ENCODE measurements around the gene CARS1. TPM values are rescaled to one million over a fixed set of nuclear protein-coding genes. Genes with fewer than 3 reads are reported as not detected.
A peak's percentile ranks its signal among the peaks of the same experiment; 100 is the strongest.

CARS1 gene
- polyA plus RNA-seq, 1 of the 3 experiments (the other 2 are of a cell fraction): 52.1 TPM

- no peaks in the 10 kb centered on the region for H3K4me1 ChIP-seq (ENCODE audit: control insufficient read depth in 1 of 2, insufficient read depth in 2 of 2, low read depth in 1 of 2, low read length in 1 of 2)
- H3F3A ChIP-seq (replicated peaks; ENCODE audit: insufficient read depth): no peaks in the 10 kb centered on the region
- H3K4me2 ChIP-seq: no peak overlapping the region
- no peak for DNase-seq
- ChIA-PET POLR2A (no interaction called here), CTCF (interaction anchor here (1.1 to 1.4 kb wide), 2 partner anchors 11 to 114 kb away, joined by 3 to 9 read pairs; no protein-coding TSS in a partner anchor)
- peaks cover 0 to 7% of the 10 kb centered on the region in 2 experiments for H3K36me3 ChIP-seq (replicated peaks in 1 of 2; ENCODE audit: control insufficient read depth in 1 of 2, insufficient read depth in 2 of 2, low read length in 1 of 2)
- H3K27me3 ChIP-seq (ENCODE audit: insufficient read depth): no peaks in the 10 kb centered on the region
- TF ChIP-seq NFIC (IDR thresholded peaks at IDR 0.05; ENCODE audit: borderline replicate concordance): no peak
- no peak for TF ChIP-seq TEAD4 (IDR thresholded peaks at IDR 0.05; ENCODE audit: borderline replicate concordance, insufficient read depth)
- TF ChIP-seq USF1 (IDR thresholded peaks at IDR 0.05; ENCODE audit: borderline replicate concordance, low read depth): no peak
- no peak for TF ChIP-seq FOXM1 (IDR thresholded peaks at IDR 0.05; ENCODE audit: low read depth)
- TF ChIP-seq RXRA (IDR thresholded peaks at IDR 0.05; ENCODE audit: borderline replicate concordance, low read depth): no peak
- TF ChIP-seq REST (IDR thresholded peaks at IDR 0.05; ENCODE audit: low read depth, low read length): no peak
- no peak for TF ChIP-seq GATA2 (CRISPR knock-in tag; IDR thresholded peaks at IDR 0.05)
- TF ChIP-seq TCF12 (IDR thresholded peaks at IDR 0.05): no peak
- no peak for TF ChIP-seq SMC3 (IDR thresholded peaks at IDR 0.05; ENCODE audit: low read depth, low read length)
- no peak for TF ChIP-seq FOXJ3 (CRISPR knock-in tag; IDR thresholded peaks at IDR 0.05)
- H3K9ac ChIP-seq: no peak overlapping the region
- no peaks in the 10 kb centered on the region for H3K9me3 ChIP-seq
- 100% methylated on average over 1 of the region's 5 CpGs for WGBS (ENCODE audit: low lambda C conversion rate)
- H2AFZ ChIP-seq (ENCODE audit: low read depth): no peak overlapping the region
- no peaks in the 10 kb centered on the region for H3K9me2 ChIP-seq
- no peaks in the 10 kb centered on the region for H3K79me2 ChIP-seq (ENCODE audit: insufficient read depth)
- no peak overlapping the region for H3K4me3 ChIP-seq (ENCODE audit: low read depth in 2 of 2, low read length in 1 of 2)
- no peaks in the 10 kb centered on the region for H4K20me1 ChIP-seq (ENCODE audit: insufficient read depth)
- no peak overlapping the region for H3K27ac ChIP-seq (ENCODE audit: low read depth in 2 of 2, low read length in 1 of 2)
These were observed 45.4 kb upstream of the CARS1 start for GRCh38 chr11:3102641-3102921.

DNA sequence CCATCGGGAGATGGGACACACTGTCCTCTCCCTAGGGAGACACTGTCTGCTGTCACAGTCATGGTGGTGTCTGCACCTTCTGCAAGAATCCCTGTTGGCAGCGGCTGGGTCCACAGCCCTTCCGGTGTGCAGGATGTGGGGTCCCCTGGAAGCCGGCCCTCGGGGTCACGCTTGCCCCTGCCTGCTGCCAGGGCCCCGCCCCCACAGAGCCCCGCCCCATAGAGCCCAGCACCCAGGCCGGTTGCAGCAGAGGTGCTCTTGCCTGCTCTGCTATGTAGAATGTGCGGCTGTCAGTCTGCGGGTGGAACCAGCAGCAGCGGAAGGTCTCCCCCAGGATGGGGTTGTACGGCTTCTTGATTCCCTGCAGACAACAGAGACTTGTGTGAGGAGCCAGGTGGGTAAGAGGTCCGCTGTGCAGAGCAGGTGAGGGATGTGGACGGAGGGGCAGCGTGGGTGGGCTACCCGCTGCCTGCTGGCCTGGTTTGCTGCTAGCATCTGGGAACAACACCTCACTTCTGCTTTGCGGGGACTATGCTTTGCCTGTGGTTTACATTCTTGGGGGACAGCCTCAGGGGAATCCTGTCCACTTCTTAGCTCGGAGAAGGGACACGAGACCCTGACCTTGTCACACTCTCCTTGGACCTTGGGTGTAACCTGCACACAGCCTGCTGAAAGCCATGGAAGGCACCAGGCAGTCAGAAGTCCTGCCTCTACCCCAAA is 44.9 kb upstream of the CARS1 start:
- H3K27me3 ChIP-seq (ENCODE audit: insufficient read depth): no peaks in the 10 kb centered on the region
- peak; percentile 25 for DNase-seq
- ChIA-PET CTCF (interaction anchor here (1.1 to 2.8 kb wide), 2 partner anchors 10 to 65 kb away, joined by 7 to 10 read pairs (median 9); no protein-coding TSS in a partner anchor), POLR2A (no interaction called here)
- H3F3A ChIP-seq (replicated peaks; ENCODE audit: insufficient read depth): no peaks in the 10 kb centered on the region
- 93% methylated on average over 16 of the region's 20 CpGs for WGBS (ENCODE audit: low lambda C conversion rate)
- H3K4me2 ChIP-seq: no peak overlapping the region
- no peaks in the 10 kb centered on the region for H3K9me3 ChIP-seq
- no peaks in the 10 kb centered on the region for H3K4me1 ChIP-seq (ENCODE audit: control insufficient read depth in 1 of 2, insufficient read depth in 2 of 2, low read depth in 1 of 2, low read length in 1 of 2)
- no peak overlapping the region for H3K9ac ChIP-seq
- no peaks in the 10 kb centered on the region for H3K9me2 ChIP-seq
- no peaks in the 10 kb centered on the region for H4K20me1 ChIP-seq (ENCODE audit: insufficient read depth)
- no peak overlapping the region for H3K27ac ChIP-seq (ENCODE audit: low read depth in 2 of 2, low read length in 1 of 2)
- no peak overlapping the region for H3K4me3 ChIP-seq (ENCODE audit: low read depth in 2 of 2, low read length in 1 of 2)
- no peaks in the 10 kb centered on the region for H3K79me2 ChIP-seq (ENCODE audit: insufficient read depth)
- H2AFZ ChIP-seq (ENCODE audit: low read depth): no peak overlapping the region
- peaks cover 0 to 11% of the 10 kb centered on the region in 2 experiments for H3K36me3 ChIP-seq (replicated peaks in 1 of 2; ENCODE audit: control insufficient read depth in 1 of 2, insufficient read depth in 2 of 2, low read length in 1 of 2)
- no peak for TF ChIP-seq JUND (IDR thresholded peaks at IDR 0.05)
- TF ChIP-seq REST (IDR thresholded peaks at IDR 0.05; ENCODE audit: low read depth, low read length): no peak
- no peak for TF ChIP-seq MXI1 (IDR thresholded peaks at IDR 0.05; ENCODE audit: low read depth, low read length)
- TF ChIP-seq FOSL2 (IDR thresholded peaks at IDR 0.05; ENCODE audit: borderline replicate concordance, low read depth): no peak
- TF ChIP-seq, protein P1, sequence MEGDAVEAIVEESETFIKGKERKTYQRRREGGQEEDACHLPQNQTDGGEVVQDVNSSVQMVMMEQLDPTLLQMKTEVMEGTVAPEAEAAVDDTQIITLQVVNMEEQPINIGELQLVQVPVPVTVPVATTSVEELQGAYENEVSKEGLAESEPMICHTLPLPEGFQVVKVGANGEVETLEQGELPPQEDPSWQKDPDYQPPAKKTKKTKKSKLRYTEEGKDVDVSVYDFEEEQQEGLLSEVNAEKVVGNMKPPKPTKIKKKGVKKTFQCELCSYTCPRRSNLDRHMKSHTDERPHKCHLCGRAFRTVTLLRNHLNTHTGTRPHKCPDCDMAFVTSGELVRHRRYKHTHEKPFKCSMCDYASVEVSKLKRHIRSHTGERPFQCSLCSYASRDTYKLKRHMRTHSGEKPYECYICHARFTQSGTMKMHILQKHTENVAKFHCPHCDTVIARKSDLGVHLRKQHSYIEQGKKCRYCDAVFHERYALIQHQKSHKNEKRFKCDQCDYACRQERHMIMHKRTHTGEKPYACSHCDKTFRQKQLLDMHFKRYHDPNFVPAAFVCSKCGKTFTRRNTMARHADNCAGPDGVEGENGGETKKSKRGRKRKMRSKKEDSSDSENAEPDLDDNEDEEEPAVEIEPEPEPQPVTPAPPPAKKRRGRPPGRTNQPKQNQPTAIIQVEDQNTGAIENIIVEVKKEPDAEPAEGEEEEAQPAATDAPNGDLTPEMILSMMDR (IDR thresholded peaks at IDR 0.05): no peak
- no peak for TF ChIP-seq USF2 (IDR thresholded peaks at IDR 0.05; ENCODE audit: borderline replicate concordance, low read depth, low read length)
- TF ChIP-seq GABPA (IDR thresholded peaks at IDR 0.05; ENCODE audit: low read depth): no peak
